ENCODE results near the gene ST8SIA5. TPM values are rescaled to one million over a fixed set of nuclear protein-coding genes. Genes with fewer than 3 reads are reported as not detected.

The ST8SIA5 gene
- total RNA-seq, 2 donors from 2014 or later = 0.14 TPM; not detected in 1

GRCh38 chr18:46636040-46636630, 120.7 kb downstream of the ST8SIA5 start:
- no peaks in the 10 kb centered on the region for H3K27me3 ChIP-seq (replicated peaks; ENCODE audit: insufficient read depth)
- ATAC-seq (ENCODE audit: insufficient number of reproducible peaks, low FRiP score, low read depth) (no peak), DNase-seq (ENCODE audit: low spot score) (no peak)
- no peak for TF ChIP-seq CTCF (IDR thresholded peaks at IDR 0.05)
- no peaks in the 10 kb centered on the region for H3K9me3 ChIP-seq
- no peaks in the 10 kb centered on the region for H3K36me3 ChIP-seq
- H3K27ac ChIP-seq = no peak overlapping the region
- no peak overlapping the region for H3K4me3 ChIP-seq
- H3K4me1 ChIP-seq (ENCODE audit: control insufficient read depth in 1 of 2, low read depth in 2 of 2) = no peaks in the 10 kb centered on the region

- Histone ChIP-seq H3K4me3 (no peak overlapping the region), H3K9me3 (no peaks in the 10 kb centered on the region), H3K4me1 (ENCODE audit: control insufficient read depth in 1 of 2, low read depth in 2 of 2) (no peaks in the 10 kb centered on the region), H3K36me3 (no peaks in the 10 kb centered on the region), H3K27me3 (replicated peaks; ENCODE audit: insufficient read depth) (no peaks in the 10 kb centered on the region), H3K27ac (no peak overlapping the region)
- no peak for TF ChIP-seq CTCF (IDR thresholded peaks at IDR 0.05)
- ATAC-seq (ENCODE audit: insufficient number of reproducible peaks, low FRiP score, low read depth) = no peak
- no peak for DNase-seq (ENCODE audit: low spot score)
Measured at GRCh38 chr18:46632401-46633071, 124.3 kb downstream of the ST8SIA5 start.

- Histone ChIP-seq H3K27me3 (replicated peaks; ENCODE audit: insufficient read depth) (no peaks in the 10 kb centered on the region), H3K4me1 (ENCODE audit: control insufficient read depth in 1 of 2, low read depth in 2 of 2) (no peaks in the 10 kb centered on the region), H3K36me3 (no peaks in the 10 kb centered on the region), H3K27ac (no peak overlapping the region), H3K4me3 (no peak overlapping the region), H3K9me3 (no peaks in the 10 kb centered on the region)
- no peak for TF ChIP-seq CTCF (IDR thresholded peaks at IDR 0.05)
- no peak for DNase-seq (ENCODE audit: low spot score)
- no peak for ATAC-seq (ENCODE audit: insufficient number of reproducible peaks, low FRiP score, low read depth)
Measured at GRCh38 chr18:46630991-46631390, 125.9 kb downstream of the ST8SIA5 start.

GRCh38 chr18:46630160-46630559, 126.7 kb downstream of the ST8SIA5 start:
- ATAC-seq (ENCODE audit: insufficient number of reproducible peaks, low FRiP score, low read depth) (no peak), DNase-seq (ENCODE audit: low spot score) (no peak)
- Histone ChIP-seq H3K27ac (no peak overlapping the region), H3K27me3 (replicated peaks; ENCODE audit: insufficient read depth) (no peaks in the 10 kb centered on the region), H3K4me3 (no peak overlapping the region), H3K36me3 (no peaks in the 10 kb centered on the region), H3K4me1 (ENCODE audit: control insufficient read depth in 1 of 2, low read depth in 2 of 2) (no peaks in the 10 kb centered on the region), H3K9me3 (no peaks in the 10 kb centered on the region)
- TF ChIP-seq CTCF (IDR thresholded peaks at IDR 0.05) = no peak

GRCh38 chr18:46629361-46629760, 127.5 kb downstream of the ST8SIA5 start:
- no peaks in the 10 kb centered on the region for H3K36me3 ChIP-seq
- no peaks in the 10 kb centered on the region for H3K4me1 ChIP-seq (ENCODE audit: control insufficient read depth in 1 of 2, low read depth in 2 of 2)
- no peaks in the 10 kb centered on the region for H3K9me3 ChIP-seq
- ATAC-seq (ENCODE audit: insufficient number of reproducible peaks, low FRiP score, low read depth) (no peak), DNase-seq (ENCODE audit: low spot score) (no peak)
- H3K27me3 ChIP-seq (replicated peaks; ENCODE audit: insufficient read depth) = no peaks in the 10 kb centered on the region
- no peak for TF ChIP-seq CTCF (IDR thresholded peaks at IDR 0.05)
- no peak overlapping the region for H3K27ac ChIP-seq
- H3K4me3 ChIP-seq = no peak overlapping the region
